ENCODE results near the gene PCSK1N. TPM values are rescaled to one million over a fixed set of nuclear protein-coding genes. Genes with fewer than 3 reads are reported as not detected.

The PCSK1N gene
- total RNA-seq, 1 experiment from 2014 or later: 19.5 TPM

DNA sequence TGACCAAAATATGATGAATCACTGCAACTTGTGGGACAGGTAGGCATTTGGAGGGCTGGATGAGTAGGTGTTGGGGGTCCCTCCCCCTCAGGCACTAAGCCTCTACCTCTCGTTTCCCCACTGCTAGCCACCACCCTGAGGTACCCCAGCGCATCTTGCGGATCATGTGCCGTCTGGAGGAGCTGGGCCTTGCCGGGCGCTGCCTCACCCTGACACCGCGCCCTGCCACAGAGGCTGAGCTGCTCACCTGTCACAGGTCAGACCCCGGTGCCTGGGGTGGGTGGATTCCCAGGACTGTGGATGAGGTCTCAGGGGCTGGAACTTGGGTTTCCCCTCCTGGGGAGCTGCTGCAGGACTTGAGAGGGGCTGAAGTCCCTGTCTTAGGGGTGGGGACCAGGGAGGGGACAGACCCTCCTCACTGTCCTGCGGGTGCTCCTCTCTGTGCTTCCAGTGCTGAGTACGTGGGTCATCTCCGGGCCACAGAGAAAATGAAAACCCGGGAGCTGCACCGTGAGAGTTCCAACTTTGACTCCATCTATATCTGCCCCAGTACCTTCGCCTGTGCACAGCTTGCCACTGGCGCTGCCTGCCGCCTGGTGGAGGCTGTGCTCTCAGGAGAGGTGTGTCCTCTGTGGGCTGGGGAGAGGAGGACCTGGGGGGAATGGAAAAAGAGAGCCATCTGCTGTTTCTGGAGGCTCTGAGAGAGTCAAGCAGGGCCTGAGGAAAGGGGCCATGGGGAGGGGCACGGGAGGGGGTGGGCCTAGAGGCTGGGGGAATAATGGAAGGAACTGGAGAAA, 19.2 kb downstream of the PCSK1N start:
- H3K4me3 Mint-ChIP-seq (ENCODE audit: unreplicated experiment): no peak overlapping the region
- no peak overlapping the region for H3K27ac Mint-ChIP-seq (ENCODE audit: unreplicated experiment)
- TF ChIP-seq, protein P1, sequence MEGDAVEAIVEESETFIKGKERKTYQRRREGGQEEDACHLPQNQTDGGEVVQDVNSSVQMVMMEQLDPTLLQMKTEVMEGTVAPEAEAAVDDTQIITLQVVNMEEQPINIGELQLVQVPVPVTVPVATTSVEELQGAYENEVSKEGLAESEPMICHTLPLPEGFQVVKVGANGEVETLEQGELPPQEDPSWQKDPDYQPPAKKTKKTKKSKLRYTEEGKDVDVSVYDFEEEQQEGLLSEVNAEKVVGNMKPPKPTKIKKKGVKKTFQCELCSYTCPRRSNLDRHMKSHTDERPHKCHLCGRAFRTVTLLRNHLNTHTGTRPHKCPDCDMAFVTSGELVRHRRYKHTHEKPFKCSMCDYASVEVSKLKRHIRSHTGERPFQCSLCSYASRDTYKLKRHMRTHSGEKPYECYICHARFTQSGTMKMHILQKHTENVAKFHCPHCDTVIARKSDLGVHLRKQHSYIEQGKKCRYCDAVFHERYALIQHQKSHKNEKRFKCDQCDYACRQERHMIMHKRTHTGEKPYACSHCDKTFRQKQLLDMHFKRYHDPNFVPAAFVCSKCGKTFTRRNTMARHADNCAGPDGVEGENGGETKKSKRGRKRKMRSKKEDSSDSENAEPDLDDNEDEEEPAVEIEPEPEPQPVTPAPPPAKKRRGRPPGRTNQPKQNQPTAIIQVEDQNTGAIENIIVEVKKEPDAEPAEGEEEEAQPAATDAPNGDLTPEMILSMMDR (IDR thresholded peaks at IDR 0.05; ENCODE audit: insufficient read depth in 1 of 2, low read depth in 1 of 2, low read length in 1 of 2, severe bottlenecking in 1 of 2, unreplicated experiment in 1 of 2): no peak
- BruUV-seq (replicated peaks): no TSS peak
- ChIA-PET POLR2A (no interaction called here), CTCF (no interaction called here)
- Histone ChIP-seq H3K9me3 (no peaks in the 10 kb centered on the region), H3K27me3 (replicated peaks; ENCODE audit: control insufficient read depth, insufficient read depth, low read length) (no peaks in the 10 kb centered on the region), H3K4me1 (no peaks in the 10 kb centered on the region), H3K36me3 (ENCODE audit: control insufficient read depth, insufficient read depth, low read length) (no peaks in the 10 kb centered on the region), H3K4me3 (ENCODE audit: low read depth, low read length) (no peak overlapping the region)
- H3K36me3 Mint-ChIP-seq (ENCODE audit: insufficient read depth, unreplicated experiment): peaks cover 16% of the 10 kb centered on the region
- no peaks in the 10 kb centered on the region for H3K27me3 Mint-ChIP-seq (ENCODE audit: insufficient read depth, unreplicated experiment)
- no peaks in the 10 kb centered on the region for H3K9me3 Mint-ChIP-seq (ENCODE audit: unreplicated experiment)
- intact Hi-C loops (cut with micrococcal nuclease; ENCODE audit: unreplicated experiment): no loop called here
- DNase-seq: no peak
- no peaks in the 10 kb centered on the region for H3K4me1 Mint-ChIP-seq (ENCODE audit: low read depth, unreplicated experiment)

DNA sequence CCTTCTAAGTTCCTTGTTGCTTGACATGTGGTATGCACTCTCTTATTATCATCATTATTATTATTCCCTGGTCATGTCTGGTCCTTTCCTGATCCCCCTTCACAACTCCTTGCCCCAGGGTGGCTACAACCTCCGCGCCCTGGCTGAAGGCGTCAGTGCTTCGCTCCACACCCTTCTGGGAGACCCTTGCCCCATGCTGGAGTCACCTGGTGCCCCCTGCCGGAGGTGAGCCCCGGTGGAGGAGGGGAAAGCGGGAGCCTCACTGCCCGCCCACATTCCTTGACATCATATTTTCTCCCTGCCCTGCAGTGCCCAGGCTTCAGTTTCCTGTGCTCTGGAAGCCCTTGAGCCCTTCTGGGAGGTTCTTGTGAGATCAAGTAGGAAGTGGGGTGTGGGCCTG, 20.1 kb downstream of the PCSK1N start:
- intact Hi-C loops (cut with micrococcal nuclease; ENCODE audit: unreplicated experiment): no loop called here
- Histone ChIP-seq H3K36me3 (ENCODE audit: control insufficient read depth, insufficient read depth, low read length) (no peaks in the 10 kb centered on the region), H3K27me3 (replicated peaks; ENCODE audit: control insufficient read depth, insufficient read depth, low read length) (no peaks in the 10 kb centered on the region), H3K4me3 (ENCODE audit: low read depth, low read length) (no peak overlapping the region), H3K4me1 (no peaks in the 10 kb centered on the region), H3K9me3 (no peaks in the 10 kb centered on the region)
- TF ChIP-seq, protein P1 (IDR thresholded peaks at IDR 0.05; ENCODE audit: insufficient read depth in 1 of 2, low read depth in 1 of 2, low read length in 1 of 2, severe bottlenecking in 1 of 2, unreplicated experiment in 1 of 2): no peak
- Mint-ChIP-seq H3K4me3 (ENCODE audit: unreplicated experiment) (no peak overlapping the region), H3K27me3 (ENCODE audit: insufficient read depth, unreplicated experiment) (no peaks in the 10 kb centered on the region), H3K27ac (ENCODE audit: unreplicated experiment) (no peak overlapping the region), H3K4me1 (ENCODE audit: low read depth, unreplicated experiment) (no peaks in the 10 kb centered on the region), H3K9me3 (ENCODE audit: unreplicated experiment) (no peaks in the 10 kb centered on the region), H3K36me3 (ENCODE audit: insufficient read depth, unreplicated experiment) (peaks cover 16% of the 10 kb centered on the region)
- ChIA-PET POLR2A (no interaction called here), CTCF (no interaction called here)
- no TSS peak for BruUV-seq (replicated peaks)
- no peak for DNase-seq

DNA sequence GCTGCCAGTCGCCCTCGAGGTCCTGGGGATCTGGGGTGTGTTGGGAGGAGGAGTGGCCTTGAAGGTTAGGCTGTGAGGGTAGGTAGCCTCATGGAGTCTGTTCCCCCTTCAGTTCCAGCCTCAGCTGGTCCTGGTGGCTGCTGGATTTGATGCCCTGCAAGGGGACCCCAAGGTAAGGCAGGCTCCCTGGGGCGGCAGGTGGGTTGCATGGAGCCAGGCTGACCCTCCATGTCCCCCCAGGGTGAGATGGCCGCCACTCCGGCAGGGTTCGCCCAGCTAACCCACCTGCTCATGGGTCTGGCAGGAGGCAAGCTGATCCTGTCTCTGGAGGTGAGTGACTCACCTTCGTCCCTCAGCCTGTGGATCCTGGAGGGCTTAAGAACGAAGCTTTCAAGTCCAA, 20.7 kb downstream of the PCSK1N start:
- H3K9me3 ChIP-seq: no peaks in the 10 kb centered on the region
- H3K36me3 ChIP-seq (ENCODE audit: control insufficient read depth, insufficient read depth, low read length): no peaks in the 10 kb centered on the region
- no peak overlapping the region for H3K4me3 ChIP-seq (ENCODE audit: low read depth, low read length)
- ChIA-PET CTCF (no interaction called here), POLR2A (no interaction called here)
- H3K4me3 Mint-ChIP-seq (ENCODE audit: unreplicated experiment): no peak overlapping the region
- H3K27me3 ChIP-seq (replicated peaks; ENCODE audit: control insufficient read depth, insufficient read depth, low read length): no peaks in the 10 kb centered on the region
- intact Hi-C loops (cut with micrococcal nuclease; ENCODE audit: unreplicated experiment): no loop called here
- BruUV-seq (replicated peaks): no TSS peak
- no peak for DNase-seq
- H3K4me1 ChIP-seq: no peaks in the 10 kb centered on the region
- H3K9me3 Mint-ChIP-seq (ENCODE audit: unreplicated experiment): no peaks in the 10 kb centered on the region
- TF ChIP-seq, protein P1 (IDR thresholded peaks at IDR 0.05; ENCODE audit: insufficient read depth in 1 of 2, low read depth in 1 of 2, low read length in 1 of 2, severe bottlenecking in 1 of 2, unreplicated experiment in 1 of 2): no peak
- H3K27ac Mint-ChIP-seq (ENCODE audit: unreplicated experiment): no peak overlapping the region
- no peaks in the 10 kb centered on the region for H3K27me3 Mint-ChIP-seq (ENCODE audit: insufficient read depth, unreplicated experiment)
- H3K36me3 Mint-ChIP-seq (ENCODE audit: insufficient read depth, unreplicated experiment): peaks cover 11% of the 10 kb centered on the region
- H3K4me1 Mint-ChIP-seq (ENCODE audit: low read depth, unreplicated experiment): no peaks in the 10 kb centered on the region

Measured in Caco-2 (cell line).